HG03159 (cell line): ENCODE results near the gene WNK2.
"Not testable (repeated sequence)": the region's sequence is repeated elsewhere in the genome, so short reads cannot be mapped to it uniquely, and the experiment has no call there.

ENCODE experiments used
- ATAC-seq: cut with Tn5 transposase; IDR thresholded peaks from one replicate; pipeline ENCODE4 v1.9.1; 2021; ENCODE audit warnings: mild to moderate bottlenecking, moderate library complexity; ENCODE audit not compliant: unreplicated experiment

The WNK2 gene

DNA sequence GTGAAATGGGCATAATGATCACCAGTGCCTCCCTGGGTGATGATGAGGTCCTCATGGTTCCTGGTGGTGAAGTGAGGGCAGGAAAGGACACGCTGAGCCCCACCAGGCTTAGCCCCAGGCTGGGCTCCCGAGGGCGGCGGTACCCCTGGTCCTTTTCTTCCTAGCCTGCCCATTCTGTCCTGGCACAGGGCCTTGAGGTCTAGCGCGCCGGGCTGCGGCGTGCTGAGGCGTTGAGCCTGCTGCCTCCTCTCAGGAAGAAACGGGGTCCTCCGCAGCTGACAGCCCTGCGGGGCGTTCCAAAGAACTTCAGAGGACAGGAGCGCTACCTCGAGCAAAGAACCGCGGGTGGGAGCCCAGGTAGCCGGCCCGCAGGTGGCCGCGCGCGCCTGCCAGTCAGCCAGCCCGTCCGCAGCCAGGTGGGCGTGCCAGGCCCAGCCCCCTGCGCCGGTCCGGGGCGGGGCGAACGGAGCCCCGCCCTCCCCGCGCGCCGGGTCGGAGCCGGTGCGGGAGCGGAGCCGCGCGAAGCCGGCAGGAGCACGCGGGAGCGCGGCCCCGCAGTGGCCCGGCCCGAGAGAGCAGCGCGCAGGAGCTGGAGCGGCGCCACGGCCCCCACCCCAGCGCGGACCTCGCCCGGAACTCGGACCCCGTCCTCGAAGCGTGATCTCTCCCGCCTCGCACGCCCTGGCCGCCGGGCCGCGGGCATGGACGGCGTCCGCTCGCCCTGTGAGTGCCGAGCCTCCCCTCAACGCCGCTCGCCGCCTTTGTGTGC, at the start of gene WNK2:
TSS of gene WNK2 (plus strand) at position 477 of the 769 bp plus-strand sequence. CDS start 791 bp downstream, outside the sequence.
- no peak for ATAC-seq

GRCh38 chr9:93134740-93135444, 49.0 kb upstream of the WNK2 start:
- no peak for ATAC-seq

- ATAC-seq: no peak
These were observed 47.9 kb upstream of the WNK2 start for GRCh38 chr9:93136011-93136440.

- ATAC-seq: no peak
These were observed 46.6 kb upstream of the WNK2 start for GRCh38 chr9:93137362-93137761.

GRCh38 chr9:93138171-93138764, 45.7 kb upstream of the WNK2 start:
- no peak for ATAC-seq

GRCh38 chr9:93139365-93140182, 44.4 kb upstream of the WNK2 start:
- ATAC-seq: no peak

- no peak for ATAC-seq
These were observed 42.0 kb upstream of the WNK2 start for GRCh38 chr9:93141771-93142483.

GRCh38 chr9:93143830-93144530, 40.0 kb upstream of the WNK2 start:
- no peak for ATAC-seq

DNA sequence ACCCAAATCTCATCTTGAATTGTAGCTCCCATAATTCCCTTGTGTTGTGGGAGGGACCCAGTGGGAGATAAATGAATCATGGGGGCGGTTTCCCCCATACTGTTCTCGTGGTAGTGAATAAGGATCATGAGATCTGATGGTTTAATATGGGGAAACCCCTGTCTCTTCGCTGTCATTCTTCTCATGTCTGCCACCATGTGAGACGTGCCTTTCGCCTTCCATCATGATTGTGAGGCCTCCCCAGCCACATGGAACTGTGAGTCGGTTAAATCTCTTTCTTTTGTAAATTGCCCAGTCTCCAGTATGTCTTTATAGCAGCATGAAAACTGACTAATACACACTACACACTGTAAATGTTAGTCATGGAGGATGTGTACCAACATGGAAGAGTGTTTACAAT, 37.2 kb upstream of the WNK2 start:
- ATAC-seq: not testable (repeated sequence)

DNA sequence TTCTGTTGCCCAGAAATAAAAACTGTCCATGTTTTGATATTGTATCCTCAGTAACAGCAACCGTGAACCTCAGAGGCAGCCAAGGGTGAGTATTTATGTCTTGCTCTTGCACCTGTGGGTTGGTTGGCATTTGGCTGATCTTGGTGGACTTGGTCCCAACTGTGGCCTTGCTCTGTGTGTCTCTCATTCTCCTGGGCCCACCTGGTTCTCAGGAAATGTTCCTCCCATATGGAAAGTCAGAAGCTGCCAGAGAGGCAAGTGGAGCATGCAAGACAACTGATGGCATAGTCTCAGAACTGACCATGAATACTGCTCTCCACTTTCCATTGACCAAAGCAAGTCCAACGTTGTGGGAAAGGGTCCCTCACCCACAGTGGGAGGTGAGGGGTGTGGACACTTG, 36.3 kb upstream of the WNK2 start:
- no peak for ATAC-seq

DNA sequence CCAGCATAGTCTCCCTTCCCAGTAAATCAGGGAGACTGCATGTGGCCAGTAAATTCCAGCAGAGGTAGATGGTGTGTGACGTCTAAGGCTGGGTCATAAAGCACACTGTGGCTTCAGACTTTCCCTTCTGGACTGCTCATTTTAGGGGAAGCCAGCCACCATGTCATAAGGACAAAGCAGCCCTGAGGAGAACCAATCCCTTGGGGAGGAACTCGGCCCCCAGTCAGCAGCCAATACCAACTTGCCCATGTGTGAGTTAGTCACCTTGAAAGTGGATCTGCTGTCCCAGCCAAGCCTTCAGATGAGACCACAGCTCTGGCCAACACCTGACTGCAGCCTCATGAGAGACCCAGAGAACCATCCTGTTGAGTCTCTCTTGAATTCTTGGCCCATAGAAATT, 35.2 kb upstream of the WNK2 start:
- ATAC-seq: no peak

DNA sequence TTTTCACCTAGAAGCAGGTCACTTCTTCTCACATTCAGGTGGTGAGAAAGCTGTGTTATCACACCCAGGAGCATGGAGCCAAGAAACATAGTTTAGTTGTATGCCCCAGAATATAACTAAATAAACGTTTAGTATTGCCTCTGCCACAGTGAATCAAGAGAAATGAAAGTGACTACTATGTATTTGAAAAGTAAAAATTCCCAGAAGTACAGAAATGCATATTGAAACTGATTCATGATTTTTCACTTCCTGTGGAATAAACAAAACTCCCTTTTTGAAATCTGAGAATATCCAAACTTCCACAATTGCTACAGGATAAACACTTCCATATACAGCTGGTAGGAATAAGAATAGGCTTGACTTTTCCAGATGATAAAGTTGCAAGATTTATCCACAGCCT, 34.6 kb upstream of the WNK2 start:
- no peak for ATAC-seq

DNA sequence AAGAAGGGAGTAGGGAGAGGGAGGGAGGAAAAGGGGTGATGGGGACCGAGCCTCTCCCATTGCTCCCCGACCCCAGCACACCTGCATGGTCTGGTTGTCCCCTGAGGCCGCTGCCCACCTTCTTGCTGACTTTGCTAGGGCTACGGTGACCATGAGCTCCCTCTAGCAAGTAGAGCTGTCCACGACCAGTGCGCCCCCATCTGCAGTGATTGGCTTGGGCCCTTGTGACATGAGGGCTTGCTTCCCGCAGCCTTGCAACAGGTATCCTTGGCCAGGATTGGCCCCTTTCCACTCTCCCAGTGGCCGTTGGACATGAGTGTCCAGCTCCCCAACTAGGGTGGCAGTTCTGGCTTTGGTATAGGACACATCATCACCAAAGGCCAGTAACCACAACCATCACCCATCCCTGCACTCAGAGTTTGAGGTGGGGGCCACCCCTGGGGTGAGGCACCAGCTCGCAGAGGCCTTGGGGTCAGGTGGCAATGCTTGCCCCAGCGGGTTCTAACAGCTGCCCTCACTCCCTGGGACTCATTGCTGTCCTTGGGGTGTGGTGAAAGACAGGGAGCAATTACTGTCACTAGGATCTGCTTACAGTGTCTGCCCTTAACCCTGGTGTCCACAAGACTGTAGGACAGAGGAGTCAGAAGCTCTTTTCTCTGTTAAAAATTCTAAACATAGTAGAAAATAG, 32.7 kb upstream of the WNK2 start:
- ATAC-seq: no peak

GRCh38 chr9:93154293-93154903, 29.5 kb upstream of the WNK2 start:
- ATAC-seq: no peak

DNA sequence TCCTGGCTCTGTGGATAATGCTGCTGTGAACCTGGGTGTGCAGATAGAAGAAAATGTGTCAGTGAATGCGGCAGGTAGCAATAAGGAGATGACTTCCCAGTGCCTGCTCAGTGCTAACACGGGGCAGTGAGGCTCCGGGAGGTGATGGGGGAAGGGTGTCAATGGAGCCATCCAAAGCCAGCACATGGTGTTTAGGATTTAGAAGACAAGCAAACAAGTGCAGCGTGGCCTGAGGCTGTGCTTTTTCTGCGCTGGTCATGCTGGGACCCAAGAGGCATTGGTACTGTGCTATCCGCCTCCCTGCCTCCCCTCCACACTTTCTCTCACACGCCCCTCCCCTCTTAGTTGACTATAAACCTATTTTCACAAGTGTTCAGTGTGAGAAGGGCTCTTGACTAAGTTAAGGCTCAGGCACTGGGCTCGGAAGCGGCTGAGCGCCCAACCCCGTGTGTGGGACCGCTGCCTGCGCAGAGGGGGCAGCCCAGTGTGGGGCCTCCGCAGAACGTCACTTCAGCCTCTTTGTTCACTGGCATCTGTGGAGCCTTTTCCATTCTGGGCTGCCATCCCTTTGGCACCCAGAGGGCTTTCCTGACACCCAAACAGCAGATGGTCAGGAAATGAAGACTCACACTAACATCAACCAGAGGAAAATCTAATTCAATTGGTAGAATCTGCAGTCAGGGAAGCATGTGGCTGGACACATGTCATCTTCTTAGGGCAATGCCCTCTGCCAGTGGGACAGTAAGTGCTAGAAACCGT, 28.0 kb upstream of the WNK2 start:
- no peak for ATAC-seq

GRCh38 chr9:93156475-93157008, 27.4 kb upstream of the WNK2 start:
- ATAC-seq: no peak

DNA sequence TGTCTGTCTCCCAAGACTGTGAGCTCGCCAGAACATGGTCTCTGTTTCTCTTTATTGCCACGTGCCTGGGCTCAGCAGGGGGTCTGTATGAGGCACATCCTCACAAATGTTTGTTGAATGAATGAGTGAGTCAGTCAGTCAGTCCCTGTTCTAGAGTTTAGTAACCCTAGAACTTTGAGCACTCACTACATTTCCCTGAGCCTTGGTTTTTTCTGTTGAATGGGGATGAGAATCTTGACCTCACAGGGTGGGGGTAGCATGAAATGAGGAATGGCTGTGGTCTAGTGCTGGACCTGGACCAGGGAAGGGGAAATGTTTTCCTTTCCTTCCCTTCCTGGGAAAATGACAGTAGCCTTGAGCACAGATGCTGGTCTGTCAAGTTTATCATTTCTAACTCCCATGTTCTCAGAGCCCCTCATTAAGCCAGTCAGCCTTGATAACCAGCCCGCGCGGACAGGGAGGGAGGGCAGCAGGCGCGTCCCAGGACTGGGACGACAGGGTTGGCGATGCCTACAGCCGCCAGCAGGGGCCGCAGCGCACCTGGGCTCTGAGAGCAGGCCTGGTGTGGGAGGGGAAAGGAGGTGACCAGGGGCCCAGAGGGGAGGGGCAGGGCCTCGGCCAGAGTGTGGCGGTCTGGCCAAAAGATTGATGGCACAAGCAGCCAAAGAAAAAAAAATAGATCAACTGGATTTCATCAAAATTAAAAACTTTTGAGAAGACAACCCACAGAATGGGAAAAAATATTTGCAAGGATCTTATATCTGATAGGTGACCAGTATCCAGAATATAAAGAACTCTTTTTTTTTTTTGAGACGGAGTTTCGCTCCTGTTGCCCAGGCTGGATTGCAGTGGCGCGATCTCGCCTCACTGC, 24.1 kb upstream of the WNK2 start:
- ATAC-seq: peak; percentile 86
